ENCODE data around the gene SERPINE2. TPM values are rescaled to one million over a fixed set of nuclear protein-coding genes. Genes with fewer than 3 reads are reported as not detected.
"Not testable (repeated sequence)": the region's sequence is repeated elsewhere in the genome, so short reads cannot be mapped to it uniquely, and the experiment has no call there.

Gene SERPINE2
- total RNA-seq, 6 experiments from 2014 or later: 145 to 385 (median 169) TPM

DNA sequence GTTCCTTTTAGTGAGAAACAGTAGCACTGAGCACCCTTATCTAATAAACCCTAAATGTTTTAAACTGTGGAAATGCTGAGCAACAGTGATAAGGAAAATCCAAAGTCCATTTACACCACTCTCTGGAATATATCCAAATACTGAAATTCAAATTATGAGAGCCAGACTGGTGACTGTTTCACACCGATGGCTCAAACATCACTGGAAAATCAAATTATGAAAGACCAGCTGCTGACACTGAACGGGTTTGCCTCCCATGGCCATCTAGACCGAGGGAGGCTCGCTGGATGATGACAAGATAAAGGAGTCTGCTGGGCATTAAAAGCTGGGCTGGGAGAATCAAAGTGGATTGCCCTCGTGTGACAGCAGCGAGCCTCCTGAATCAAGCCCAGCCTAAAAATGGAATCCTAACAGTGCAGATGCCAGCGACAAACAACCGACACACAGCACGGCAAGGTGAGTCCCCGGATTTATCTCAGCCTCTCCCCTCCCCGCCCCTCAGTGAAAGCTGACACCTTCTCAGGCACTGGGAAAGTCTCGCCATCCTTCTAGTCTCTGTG, 30.3 kb downstream of the SERPINE2 start:
- Mint-ChIP-seq H3K36me3 (ENCODE audit: low read depth) (peaks cover 15% of the 10 kb centered on the region), H3K4me1 (ENCODE audit: low read depth) (peaks cover 19% of the 10 kb centered on the region), H3K27ac (peak overlapping the region; percentile 90), H3K9me3 (no peaks in the 10 kb centered on the region), H3K4me3 (no peak overlapping the region), H3K27me3 (ENCODE audit: insufficient read depth) (no peaks in the 10 kb centered on the region; the same call in 1 of the 2 replicates)
- no peak for DNase-seq
- TF ChIP-seq, protein P1, sequence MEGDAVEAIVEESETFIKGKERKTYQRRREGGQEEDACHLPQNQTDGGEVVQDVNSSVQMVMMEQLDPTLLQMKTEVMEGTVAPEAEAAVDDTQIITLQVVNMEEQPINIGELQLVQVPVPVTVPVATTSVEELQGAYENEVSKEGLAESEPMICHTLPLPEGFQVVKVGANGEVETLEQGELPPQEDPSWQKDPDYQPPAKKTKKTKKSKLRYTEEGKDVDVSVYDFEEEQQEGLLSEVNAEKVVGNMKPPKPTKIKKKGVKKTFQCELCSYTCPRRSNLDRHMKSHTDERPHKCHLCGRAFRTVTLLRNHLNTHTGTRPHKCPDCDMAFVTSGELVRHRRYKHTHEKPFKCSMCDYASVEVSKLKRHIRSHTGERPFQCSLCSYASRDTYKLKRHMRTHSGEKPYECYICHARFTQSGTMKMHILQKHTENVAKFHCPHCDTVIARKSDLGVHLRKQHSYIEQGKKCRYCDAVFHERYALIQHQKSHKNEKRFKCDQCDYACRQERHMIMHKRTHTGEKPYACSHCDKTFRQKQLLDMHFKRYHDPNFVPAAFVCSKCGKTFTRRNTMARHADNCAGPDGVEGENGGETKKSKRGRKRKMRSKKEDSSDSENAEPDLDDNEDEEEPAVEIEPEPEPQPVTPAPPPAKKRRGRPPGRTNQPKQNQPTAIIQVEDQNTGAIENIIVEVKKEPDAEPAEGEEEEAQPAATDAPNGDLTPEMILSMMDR (IDR thresholded peaks at IDR 0.05): no peak

DNA sequence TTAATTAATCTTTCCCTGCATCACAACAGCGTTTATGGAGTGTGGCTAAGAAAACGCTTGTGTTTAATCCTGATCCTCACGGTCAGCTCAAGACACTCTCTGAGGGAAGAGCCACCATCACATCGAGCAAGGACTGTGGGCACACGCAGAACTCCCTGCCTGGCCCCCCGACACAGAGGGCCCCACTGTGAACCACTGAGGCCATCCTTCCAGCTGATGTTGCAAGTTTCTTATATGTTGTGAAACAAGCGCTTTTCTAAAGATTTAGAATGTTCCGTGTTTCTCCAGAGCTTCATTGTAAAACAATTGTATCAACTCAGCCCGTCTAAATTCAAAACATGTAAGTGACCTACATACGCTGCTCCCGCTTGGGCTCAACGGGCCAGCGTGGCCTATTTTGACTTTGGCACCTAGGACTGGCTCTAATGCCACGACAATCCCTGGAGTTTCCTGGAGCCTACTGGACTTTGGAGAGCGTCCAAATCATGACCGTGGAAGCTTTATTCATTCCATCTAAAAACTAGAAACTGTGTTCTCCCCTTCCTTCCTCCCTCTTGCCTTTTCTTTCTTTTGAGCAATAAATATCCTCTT, 34.9 kb downstream of the SERPINE2 start:
- H3K36me3 Mint-ChIP-seq (ENCODE audit: low read depth): peaks cover 26% of the 10 kb centered on the region
- H3K4me1 Mint-ChIP-seq (ENCODE audit: low read depth): peaks cover under 1% of the 10 kb centered on the region; the same call in 1 of the 2 replicates
- H3K27me3 Mint-ChIP-seq (ENCODE audit: insufficient read depth): peaks cover 2% of the 10 kb centered on the region; the same call in 1 of the 2 replicates
- H3K4me3 Mint-ChIP-seq: no peak overlapping the region
- no peaks in the 10 kb centered on the region for H3K9me3 Mint-ChIP-seq
- H3K27ac Mint-ChIP-seq: no peak overlapping the region
- TF ChIP-seq, protein P1 (IDR thresholded peaks at IDR 0.05): no peak
- no peak for DNase-seq

DNA sequence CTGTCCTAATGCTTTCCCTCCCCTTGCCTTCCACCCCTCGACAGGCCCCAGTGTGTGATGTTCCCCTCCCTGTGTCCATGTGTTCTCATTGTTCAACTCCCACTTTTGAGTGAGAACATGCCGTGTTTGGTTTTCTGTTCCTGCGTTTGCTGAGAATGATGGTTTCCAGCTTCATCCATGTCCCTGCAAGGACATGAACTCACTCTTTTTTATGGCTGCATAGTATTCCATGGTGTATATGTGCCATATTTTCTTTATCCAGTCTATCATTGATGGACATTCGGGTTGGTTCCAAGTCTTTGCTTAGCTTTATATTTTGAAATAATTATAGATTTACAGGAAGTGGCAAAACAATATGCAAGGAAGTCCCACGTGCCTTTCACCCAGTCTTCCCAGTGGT, 38.4 kb downstream of the SERPINE2 start:
- peaks cover 47% of the 10 kb centered on the region for H3K36me3 Mint-ChIP-seq (ENCODE audit: low read depth)
- H3K4me3 Mint-ChIP-seq; H3K9me3 Mint-ChIP-seq; DNase-seq; H3K27me3 Mint-ChIP-seq (ENCODE audit: insufficient read depth); H3K27ac Mint-ChIP-seq: not testable (repeated sequence)
- H3K4me1 Mint-ChIP-seq (ENCODE audit: low read depth): peaks cover 21% of the 10 kb centered on the region

DNA sequence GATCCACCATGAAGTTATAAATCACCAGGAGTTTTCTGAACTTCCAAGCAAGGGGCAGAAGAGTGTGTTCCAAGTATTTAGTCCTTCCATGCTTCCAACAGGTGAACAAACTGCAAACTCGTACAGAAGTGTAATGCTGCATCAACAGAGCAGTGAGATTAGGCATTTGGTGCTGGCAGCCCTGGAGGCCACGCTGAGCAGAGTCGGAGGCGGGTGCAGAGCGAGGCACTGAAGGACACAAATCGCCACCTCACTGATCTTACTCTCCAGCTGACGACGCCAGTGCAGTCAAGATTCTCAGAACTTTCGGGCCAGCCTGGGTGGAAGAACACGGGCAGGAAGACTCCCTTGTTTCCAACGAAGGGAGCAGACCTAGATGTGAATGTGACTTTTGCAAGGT, 39.2 kb downstream of the SERPINE2 start:
- no peaks in the 10 kb centered on the region for H3K9me3 Mint-ChIP-seq
- H3K4me1 Mint-ChIP-seq (ENCODE audit: low read depth): peaks cover 29% of the 10 kb centered on the region
- TF ChIP-seq, protein P1 (IDR thresholded peaks at IDR 0.05): no peak
- no peak overlapping the region for H3K27ac Mint-ChIP-seq
- H3K27me3 Mint-ChIP-seq (ENCODE audit: insufficient read depth): peaks cover 2% of the 10 kb centered on the region; the same call in 1 of the 2 replicates
- H3K36me3 Mint-ChIP-seq (ENCODE audit: low read depth): peaks cover 50% of the 10 kb centered on the region
- DNase-seq: no peak
- no peak overlapping the region for H3K4me3 Mint-ChIP-seq

DNA sequence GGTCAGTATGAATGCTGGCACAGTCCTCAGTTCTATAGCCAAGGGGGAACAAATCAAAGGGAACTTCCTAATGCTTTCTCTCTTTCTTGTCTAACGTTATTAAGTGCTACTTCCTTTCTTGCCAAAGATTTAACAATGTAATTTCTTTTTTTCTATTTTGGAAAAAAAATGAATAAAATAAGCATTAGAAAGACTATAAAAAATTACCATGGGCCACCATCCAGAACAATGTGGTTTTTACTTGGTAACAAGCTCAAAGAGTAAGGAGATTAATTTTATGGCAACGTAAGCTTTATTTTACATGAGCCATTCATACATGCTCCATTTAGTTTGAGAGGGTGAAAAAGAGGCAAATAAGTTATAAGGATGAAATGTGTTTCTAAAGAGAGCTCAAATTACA, 40.1 kb downstream of the SERPINE2 start:
- H3K4me1 Mint-ChIP-seq (ENCODE audit: low read depth): peaks cover 35% of the 10 kb centered on the region
- H3K36me3 Mint-ChIP-seq (ENCODE audit: low read depth): peaks cover 50% of the 10 kb centered on the region
- H3K9me3 Mint-ChIP-seq: no peaks in the 10 kb centered on the region
- TF ChIP-seq, protein P1 (IDR thresholded peaks at IDR 0.05): no peak
- H3K4me3 Mint-ChIP-seq: no peak overlapping the region
- H3K27me3 Mint-ChIP-seq (ENCODE audit: insufficient read depth): peaks cover 2% of the 10 kb centered on the region; the same call in 1 of the 2 replicates
- no peak for DNase-seq
- H3K27ac Mint-ChIP-seq: no peak overlapping the region

DNA sequence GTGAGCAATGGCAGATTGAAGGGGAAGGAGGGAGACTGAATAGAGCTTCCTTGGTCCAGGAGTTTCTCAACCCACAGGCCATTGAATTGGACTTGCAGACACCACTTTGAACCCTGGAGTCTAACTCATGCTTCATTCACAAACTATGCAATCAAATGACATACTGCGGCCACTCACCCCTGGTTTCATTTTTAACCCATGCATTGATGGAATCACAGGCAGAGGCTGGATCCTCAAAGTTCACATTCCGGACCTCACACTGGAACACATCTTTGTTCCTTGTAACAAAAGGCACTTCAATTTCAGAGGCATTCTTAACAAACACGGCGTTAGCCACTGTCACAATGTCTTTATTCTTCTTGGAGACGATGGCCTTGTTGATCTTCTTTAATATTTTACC, 41.1 kb downstream of the SERPINE2 start:
- Mint-ChIP-seq H3K36me3 (ENCODE audit: low read depth) (peaks cover 50% of the 10 kb centered on the region), H3K27ac (peak overlapping the region; percentile 58), H3K27me3 (ENCODE audit: insufficient read depth) (peaks cover 2% of the 10 kb centered on the region; the same call in 1 of the 2 replicates), H3K9me3 (no peaks in the 10 kb centered on the region), H3K4me1 (ENCODE audit: low read depth) (peaks cover 39% of the 10 kb centered on the region), H3K4me3 (0 out of 2 replicates have a peak overlapping the region, but pooled peaks have one; percentile 31)
- TF ChIP-seq, protein P1 (IDR thresholded peaks at IDR 0.05): no peak
- DNase-seq: no peak
